WERI-Rb-1 (cell line): ENCODE measurements around the gene USPL1.

Experiments
- DNase-seq: peaks from one replicate; pipeline ENCODE4 v3.0.0-alpha.2; 2020
- H3K27ac ChIP-seq: fragments of 250-450 bp; sonication (Bioruptor Pico); 2 replicates; pipeline ENCODE4 v1.5.1; 2020; ENCODE audit warnings: mild to moderate bottlenecking, moderate library complexity
- H3K27me3 ChIP-seq: fragments of 250-450 bp; sonication (Bioruptor Pico); 2 replicates; pipeline ENCODE4 v1.5.1; 2021; ENCODE audit warnings: mild to moderate bottlenecking, low read depth, moderate library complexity; ENCODE audit not compliant: insufficient read depth, severe bottlenecking
- H3K36me3 ChIP-seq: fragments of 250-450 bp; sonication (Bioruptor Pico); 2 replicates; pipeline ENCODE4 v1.5.1; 2020; ENCODE audit warnings: mild to moderate bottlenecking, moderate library complexity
- H3K4me3 ChIP-seq: 2 replicates; pipeline ENCODE4 v1.5.1; 2011; ENCODE audit warnings: low read depth, mild to moderate bottlenecking, control low read depth, low read length
- H3K9me3 ChIP-seq: fragments of 250-450 bp; sonication (Bioruptor Pico); 2 replicates; pipeline ENCODE4 v1.5.1; 2021; ENCODE audit warnings: mild to moderate bottlenecking, moderate library complexity; ENCODE audit not compliant: severe bottlenecking
- CTCF ChIP-seq: IDR thresholded peaks from 2 replicates; pipeline ENCODE4 v1.5.1; 2011; ENCODE audit warnings: low read depth, mild to moderate bottlenecking, control low read depth, inconsistent platforms, low read length

The USPL1 gene

GRCh38 chr13:30685320-30685859 is 67.7 kb downstream of the USPL1 start:
- H3K27ac ChIP-seq = no peak overlapping the region
- TF ChIP-seq CTCF = no peak
- no peaks in the 10 kb centered on the region for H3K27me3 ChIP-seq
- DNase-seq = no peak
- H3K36me3 ChIP-seq = no peaks in the 10 kb centered on the region
- no peak overlapping the region for H3K4me3 ChIP-seq
- H3K9me3 ChIP-seq = no peaks in the 10 kb centered on the region

GRCh38 chr13:30685987-30686386 is 68.3 kb downstream of the USPL1 start:
- no peak for DNase-seq
- Histone ChIP-seq H3K9me3 (no peaks in the 10 kb centered on the region), H3K36me3 (no peaks in the 10 kb centered on the region), H3K4me3 (no peak overlapping the region), H3K27me3 (no peaks in the 10 kb centered on the region), H3K27ac (no peak overlapping the region)
- TF ChIP-seq CTCF = no peak

DNA sequence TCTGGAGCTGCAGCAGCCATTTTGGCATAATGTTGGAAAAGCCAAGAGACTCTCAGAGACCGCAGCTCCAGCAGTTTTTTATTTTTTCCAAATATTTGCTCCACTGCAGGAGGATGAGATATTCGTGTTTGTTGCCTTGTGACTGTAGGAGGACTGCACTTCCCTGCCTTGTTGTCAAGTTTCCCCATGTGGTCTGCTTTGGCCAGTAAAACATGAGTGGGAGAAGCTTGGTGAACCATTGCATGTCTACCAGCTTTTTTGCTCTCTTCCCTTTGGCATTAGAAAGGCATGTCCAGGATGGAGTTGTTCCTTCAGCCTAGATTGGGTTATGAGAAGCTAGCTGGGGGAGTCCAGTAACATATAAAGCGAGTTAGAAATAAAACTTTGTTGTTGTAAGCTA is 69.9 kb downstream of the USPL1 start:
- TF ChIP-seq CTCF = no peak
- Histone ChIP-seq H3K4me3 (no peak overlapping the region), H3K9me3 (no peaks in the 10 kb centered on the region), H3K27ac (no peak overlapping the region), H3K36me3 (no peaks in the 10 kb centered on the region), H3K27me3 (no peaks in the 10 kb centered on the region)
- no peak for DNase-seq

DNA sequence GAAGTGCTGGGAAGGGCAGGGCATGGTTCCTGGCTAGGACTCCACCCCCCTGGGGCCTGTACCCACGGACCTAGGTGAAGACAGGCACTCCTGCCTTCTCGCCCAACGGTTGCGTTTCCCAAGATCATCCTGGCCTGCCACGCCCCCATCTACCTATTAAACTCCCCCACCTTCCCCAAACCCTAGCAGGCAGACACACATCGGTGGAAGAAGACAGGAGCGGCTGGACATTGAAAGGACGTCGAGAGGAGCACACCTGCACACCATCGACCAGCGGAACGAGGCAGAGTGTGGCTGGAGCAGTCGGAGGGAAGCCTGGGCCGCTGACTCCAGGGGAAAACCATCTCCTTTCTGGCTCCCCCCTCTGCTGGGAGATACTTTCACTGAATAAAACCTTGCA is 72.0 kb downstream of the USPL1 start:
- DNase-seq = no peak
- Histone ChIP-seq H3K9me3 (no peaks in the 10 kb centered on the region), H3K36me3 (no peaks in the 10 kb centered on the region), H3K4me3 (no peak overlapping the region), H3K27ac (no peak overlapping the region), H3K27me3 (no peaks in the 10 kb centered on the region)
- no peak for TF ChIP-seq CTCF

- no peaks in the 10 kb centered on the region for H3K36me3 ChIP-seq
- H3K27me3 ChIP-seq = no peaks in the 10 kb centered on the region
- DNase-seq = no peak
- no peak overlapping the region for H3K27ac ChIP-seq
- no peak overlapping the region for H3K4me3 ChIP-seq
- TF ChIP-seq CTCF = no peak
- no peaks in the 10 kb centered on the region for H3K9me3 ChIP-seq
Measured at GRCh38 chr13:30690282-30691188, 72.8 kb downstream of the USPL1 start.
